HepG2 (cell line): ENCODE data around the gene EPB41L2. TPM values are rescaled to one million over a fixed set of nuclear protein-coding genes. Genes with fewer than 3 reads are reported as not detected.

Experiments
- AKAP8 ChIP-seq: sonication (generic); formaldehyde crosslinking; IDR thresholded peaks from 2 replicates; pipeline ENCODE4 v1.5.1; 2020; ENCODE audit warnings: mild to moderate bottlenecking, missing genetic modification reagents
- ATF6 ChIP-seq: sonication (generic); formaldehyde crosslinking; conservative IDR thresholded peaks from 2 replicates; pipeline ENCODE4 v1.4.0; 2020; ENCODE audit warnings: missing genetic modification reagents
- ATF7-NPFF ChIP-seq: sonication (generic); formaldehyde crosslinking; IDR thresholded peaks from 2 replicates; pipeline ENCODE4 v1.8.1; 2023; ENCODE audit warnings: mild to moderate bottlenecking, low read depth, missing genetic modification reagents, moderate library complexity
- CAMTA2 ChIP-seq: sonication (generic); formaldehyde crosslinking; IDR thresholded peaks from 2 replicates; pipeline ENCODE4 v1.4.0; 2020; ENCODE audit warnings: mild to moderate bottlenecking, missing genetic modification reagents, borderline replicate concordance
- DRAP1 ChIP-seq: IDR thresholded peaks from 2 replicates; pipeline ENCODE4 v1.6.1; 2016; ENCODE audit warnings: missing genetic modification reagents, missing compliant biosample characterization
- ELF3 ChIP-seq: IDR thresholded peaks from 2 replicates; pipeline ENCODE4 v1.6.1; 2016; ENCODE audit warnings: missing genetic modification reagents, missing compliant biosample characterization
- ETV6 ChIP-seq: sonication (generic); formaldehyde crosslinking; conservative IDR thresholded peaks from 2 replicates; pipeline ENCODE4 v1.4.0; 2020; ENCODE audit warnings: missing genetic modification reagents
- GATA4 ChIP-seq: sonication (generic); IDR thresholded peaks from 2 replicates; pipeline ENCODE4 v1.6.1; 2016; ENCODE audit warnings: antibody characterized with exemption, low read depth, borderline replicate concordance
- GZF1 ChIP-seq: sonication (generic); formaldehyde crosslinking; IDR thresholded peaks from 2 replicates; pipeline ENCODE4 v1.5.1; 2020; ENCODE audit warnings: mild to moderate bottlenecking, missing genetic modification reagents
- HNF4A ChIP-seq: sonication (generic); formaldehyde crosslinking; IDR thresholded peaks from 2 replicates; pipeline ENCODE4 v1.4.0; 2020; ENCODE audit warnings: missing genetic modification reagents
- KDM3A ChIP-seq: IDR thresholded peaks from 2 replicates; pipeline ENCODE4 v1.6.1; 2018; ENCODE audit warnings: low read depth, missing compliant biosample characterization
- MAF1 ChIP-seq: sonication (generic); formaldehyde crosslinking; IDR thresholded peaks from 2 replicates; pipeline ENCODE4 v1.5.0; 2020; ENCODE audit warnings: missing genetic modification reagents, borderline replicate concordance
- MTF2 ChIP-seq: sonication (generic); formaldehyde crosslinking; IDR thresholded peaks from 2 replicates; pipeline ENCODE4 v1.5.0; 2020; ENCODE audit warnings: missing genetic modification reagents, borderline replicate concordance
- NR2F2 ChIP-seq: IDR thresholded peaks from 2 replicates; pipeline ENCODE4 v1.6.1; 2012; ENCODE audit warnings: low read depth, inconsistent platforms, borderline replicate concordance
- PLRG1 ChIP-seq: fragments of 450-650 bp; conservative IDR thresholded peaks from 2 replicates; pipeline ENCODE4 v1.6.1; 2016
- SIX1 ChIP-seq: sonication (generic); formaldehyde crosslinking; IDR thresholded peaks from 2 replicates; pipeline ENCODE4 v1.4.0; 2020; ENCODE audit warnings: missing genetic modification reagents, borderline replicate concordance
- SKI ChIP-seq: fragments of 450-650 bp; IDR thresholded peaks from one replicate; pipeline ENCODE4 v1.6.1; 2018; ENCODE audit warnings: mild to moderate bottlenecking; ENCODE audit not compliant: partially characterized antibody
- SNAPC5 ChIP-seq: sonication (generic); formaldehyde crosslinking; IDR thresholded peaks from 2 replicates; pipeline ENCODE4 v1.8.1; 2023; ENCODE audit warnings: mild to moderate bottlenecking, missing genetic modification reagents, borderline replicate concordance
- ZBTB42 ChIP-seq: sonication (generic); formaldehyde crosslinking; IDR thresholded peaks from 2 replicates; pipeline ENCODE4 v1.5.0; 2020; ENCODE audit warnings: mild to moderate bottlenecking, missing genetic modification reagents
- ZNF121 ChIP-seq: sonication (generic); formaldehyde crosslinking; IDR thresholded peaks from 2 replicates; pipeline ENCODE4 v1.5.0; 2020; ENCODE audit warnings: mild to moderate bottlenecking, missing genetic modification reagents
- ZNF225 ChIP-seq: sonication (generic); formaldehyde crosslinking; IDR thresholded peaks from 2 replicates; pipeline ENCODE4 v1.4.0; 2020; ENCODE audit warnings: mild to moderate bottlenecking, missing genetic modification reagents
- ZNF253 ChIP-seq: sonication (generic); formaldehyde crosslinking; IDR thresholded peaks from 2 replicates; pipeline ENCODE4 v1.8.0; 2022; ENCODE audit warnings: mild to moderate bottlenecking, missing genetic modification reagents, borderline replicate concordance
- ZNF749 ChIP-seq: sonication (generic); formaldehyde crosslinking; IDR thresholded peaks from 2 replicates; pipeline ENCODE4 v1.8.0; 2022; ENCODE audit warnings: mild to moderate bottlenecking, missing genetic modification reagents, moderate library complexity, borderline replicate concordance
- ZNF772 ChIP-seq: sonication (generic); formaldehyde crosslinking; IDR thresholded peaks from 2 replicates; pipeline ENCODE4 v1.5.0; 2020; ENCODE audit warnings: mild to moderate bottlenecking, missing genetic modification reagents
- ZNF790 ChIP-seq: sonication (generic); formaldehyde crosslinking; IDR thresholded peaks from 2 replicates; pipeline ENCODE4 v1.8.0; 2022; ENCODE audit warnings: missing genetic modification reagents, mild to moderate bottlenecking, borderline replicate concordance
- polyA plus RNA-seq, 8 experiments: library from polyadenylated mRNA; depleted of rRNA in 3 of 8; stranded (reverse) in 7 of 8; unstranded in 1 of 8; fragments of >200 nt; fragmentation: Illumina TruSeq in 4 of 8; extraction: Trizol in 4 of 8; gene quantifications; 2 replicates each; pipeline versions ENCODE4 v1.2.1 to v1.2.3, GENCODE V29; 2011 to 2016; ENCODE audit warnings: low read depth in 4 of 8, missing spikeins in 1 of 8, mixed read lengths in 1 of 8; ENCODE audit not compliant: insufficient read depth in 1 of 8
- total RNA-seq, 5 experiments: library from RNA; depleted of rRNA; stranded (reverse); fragments of >200 nt; fragmentation: Illumina TruSeq; extraction: Trizol; gene quantifications; 2 replicates each; pipeline ENCODE4 v1.2.3, GENCODE V29; 2016; ENCODE audit warnings: low read depth in 1 of 5
- TF ChIP-seq, protein P1 (sequence below): sonication (generic); formaldehyde crosslinking; IDR thresholded peaks from 2 replicates; pipeline ENCODE4 v1.9.0; 2021; ENCODE audit warnings: missing genetic modification reagents, borderline replicate concordance
- TF ChIP-seq, protein P2 (sequence below): sonication (generic); formaldehyde crosslinking; IDR thresholded peaks from 2 replicates; pipeline ENCODE4 v1.4.0; 2020; ENCODE audit warnings: missing genetic modification reagents

Gene EPB41L2
- total and polyA plus RNA-seq, 2 of the 13 experiments (the other 11 are each of a cell fraction or from before 2014, with no cell fraction given) = 41.7 to 56.4 TPM

- TF ChIP-seq, protein P1, sequence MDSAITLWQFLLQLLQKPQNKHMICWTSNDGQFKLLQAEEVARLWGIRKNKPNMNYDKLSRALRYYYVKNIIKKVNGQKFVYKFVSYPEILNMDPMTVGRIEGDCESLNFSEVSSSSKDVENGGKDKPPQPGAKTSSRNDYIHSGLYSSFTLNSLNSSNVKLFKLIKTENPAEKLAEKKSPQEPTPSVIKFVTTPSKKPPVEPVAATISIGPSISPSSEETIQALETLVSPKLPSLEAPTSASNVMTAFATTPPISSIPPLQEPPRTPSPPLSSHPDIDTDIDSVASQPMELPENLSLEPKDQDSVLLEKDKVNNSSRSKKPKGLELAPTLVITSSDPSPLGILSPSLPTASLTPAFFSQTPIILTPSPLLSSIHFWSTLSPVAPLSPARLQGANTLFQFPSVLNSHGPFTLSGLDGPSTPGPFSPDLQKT (CRISPR knock-in tag) = no peak
- TF ChIP-seq HNF4A (CRISPR knock-in tag) (peak; percentile 80), SKI (peak; percentile 38), MAF1 (CRISPR knock-in tag) (no peak), ATF6 (CRISPR knock-in tag) (no peak), ZNF253 (CRISPR knock-in tag) (no peak), MTF2 (no peak), ZBTB42 (no peak), ETV6 (peak; percentile 85; the same call in 1 of the 2 replicates), DRAP1 (CRISPR knock-in tag) (peak; percentile 66; the same call in 1 of the 2 replicates), CAMTA2 (CRISPR knock-in tag) (no peak), ZNF772 (CRISPR knock-in tag) (no peak), KDM3A (CRISPR knock-in tag) (0 out of 2 replicates have a peak, but pooled peaks have one; percentile 28), ZNF749 (CRISPR knock-in tag) (peak; percentile 89; the same call in 1 of the 2 replicates), ZNF790 (CRISPR knock-in tag) (no peak), PLRG1 (no peak), ZNF121 (CRISPR knock-in tag) (no peak), ATF7-NPFF (CRISPR knock-in tag) (no peak), GZF1 (no peak), NR2F2 (peak; percentile 73; the same call in 1 of the 2 replicates), GATA4 (peak; percentile 87; the same call in 1 of the 2 replicates), SIX1 (peak; percentile 89), ELF3 (CRISPR knock-in tag) (peak; percentile 94), AKAP8 (CRISPR knock-in tag) (no peak), SNAPC5 (CRISPR knock-in tag) (peak; percentile 67; the same call in 1 of the 2 replicates), ZNF225 (CRISPR knock-in tag) (no peak; the same call in 1 of the 2 replicates)
- TF ChIP-seq, protein P2, sequence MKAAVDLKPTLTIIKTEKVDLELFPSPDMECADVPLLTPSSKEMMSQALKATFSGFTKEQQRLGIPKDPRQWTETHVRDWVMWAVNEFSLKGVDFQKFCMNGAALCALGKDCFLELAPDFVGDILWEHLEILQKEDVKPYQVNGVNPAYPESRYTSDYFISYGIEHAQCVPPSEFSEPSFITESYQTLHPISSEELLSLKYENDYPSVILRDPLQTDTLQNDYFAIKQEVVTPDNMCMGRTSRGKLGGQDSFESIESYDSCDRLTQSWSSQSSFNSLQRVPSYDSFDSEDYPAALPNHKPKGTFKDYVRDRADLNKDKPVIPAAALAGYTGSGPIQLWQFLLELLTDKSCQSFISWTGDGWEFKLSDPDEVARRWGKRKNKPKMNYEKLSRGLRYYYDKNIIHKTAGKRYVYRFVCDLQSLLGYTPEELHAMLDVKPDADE (CRISPR knock-in tag) = no peak
These were observed 129.3 kb downstream of the EPB41L2 start (continued) for GRCh38 chr6:130933712-130934200.
